ENCODE data around the gene SLC5A6. TPM values are rescaled to one million over a fixed set of nuclear protein-coding genes. Genes with fewer than 3 reads are reported as not detected.
"Not testable (repeated sequence)": the region's sequence is repeated elsewhere in the genome, so short reads cannot be mapped to it uniquely, and the experiment has no call there.

Gene SLC5A6
- total RNA-seq, 2 experiments from 2014 or later = 31.6 to 32.2 TPM

DNA sequence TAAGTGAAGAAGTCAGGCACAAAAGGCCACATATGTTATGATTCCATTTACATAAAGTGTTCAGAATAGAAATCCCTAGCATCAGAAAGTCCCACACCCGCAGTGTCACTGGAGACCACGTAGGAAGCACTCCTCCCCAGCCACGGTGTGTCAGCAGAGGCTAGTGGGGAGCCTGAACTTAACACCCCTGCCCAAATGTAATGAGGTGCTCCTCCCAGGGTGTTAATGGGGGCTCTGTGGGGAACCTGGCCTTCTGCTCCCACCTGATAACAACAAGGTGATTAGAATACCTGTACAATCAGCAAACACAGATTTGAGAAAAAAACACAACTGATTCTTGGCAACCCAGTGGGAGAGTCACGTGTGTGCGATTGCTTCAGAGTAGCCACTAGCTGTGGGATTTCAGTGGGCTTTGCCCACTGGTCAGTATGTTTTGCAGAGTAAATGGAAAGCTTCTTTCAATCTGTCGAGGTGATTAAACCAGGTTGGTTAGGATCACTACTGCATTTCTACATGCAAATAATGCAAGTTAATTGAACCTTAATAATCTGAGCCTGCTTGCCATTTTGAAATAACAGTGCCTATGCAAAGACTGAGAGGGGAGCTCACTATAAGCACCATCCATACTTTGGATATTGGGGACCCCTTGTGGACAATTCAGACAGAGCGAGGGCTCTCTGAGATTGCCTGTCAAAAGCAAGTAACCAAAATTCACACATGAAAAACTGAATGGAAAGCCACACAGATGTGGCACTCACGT lies 20.8 kb downstream of the SLC5A6 start:
- Mint-ChIP-seq H3K27ac (no peak overlapping the region), H3K36me3 (no peaks in the 10 kb centered on the region), H3K27me3 (peaks cover 16% of the 10 kb centered on the region), H3K4me3 (no peak overlapping the region), H3K4me1 (no peaks in the 10 kb centered on the region), H3K9me3 (no peaks in the 10 kb centered on the region)
- POLR2A ChIA-PET = no interaction called here
- ATAC-seq (ENCODE audit: low read depth) (peak; percentile 95), DNase-seq (no peak)

DNA sequence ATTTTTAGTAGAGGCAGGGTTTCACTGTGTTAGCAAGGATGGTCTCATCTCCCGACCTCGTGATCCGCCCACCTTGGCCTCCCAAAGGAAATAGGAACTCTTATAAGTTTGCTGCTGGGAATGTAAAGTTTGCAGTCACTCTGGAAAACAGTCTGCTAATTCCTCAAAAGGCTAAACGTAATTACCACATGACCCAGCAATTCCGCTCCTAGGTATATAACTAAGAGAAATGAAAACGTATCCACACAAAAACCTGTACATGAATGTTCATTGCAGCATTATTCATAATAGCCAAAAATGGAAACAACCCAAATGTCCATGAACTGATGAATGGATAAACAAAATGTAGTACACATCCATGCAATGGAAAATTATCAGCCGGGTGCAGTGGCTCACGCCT lies 22.1 kb downstream of the SLC5A6 start:
- Mint-ChIP-seq H3K4me1 (no peaks in the 10 kb centered on the region), H3K9me3 (no peaks in the 10 kb centered on the region), H3K36me3 (no peaks in the 10 kb centered on the region), H3K4me3 (no peak overlapping the region), H3K27ac (no peak overlapping the region), H3K27me3 (peaks cover 22% of the 10 kb centered on the region)
- no peak for DNase-seq
- no peak for ATAC-seq (ENCODE audit: low read depth)
- POLR2A ChIA-PET = interaction anchor here (0.7 kb wide), 1 partner anchor 171 kb away, joined by 3 read pairs; no protein-coding TSS in a partner anchor

DNA sequence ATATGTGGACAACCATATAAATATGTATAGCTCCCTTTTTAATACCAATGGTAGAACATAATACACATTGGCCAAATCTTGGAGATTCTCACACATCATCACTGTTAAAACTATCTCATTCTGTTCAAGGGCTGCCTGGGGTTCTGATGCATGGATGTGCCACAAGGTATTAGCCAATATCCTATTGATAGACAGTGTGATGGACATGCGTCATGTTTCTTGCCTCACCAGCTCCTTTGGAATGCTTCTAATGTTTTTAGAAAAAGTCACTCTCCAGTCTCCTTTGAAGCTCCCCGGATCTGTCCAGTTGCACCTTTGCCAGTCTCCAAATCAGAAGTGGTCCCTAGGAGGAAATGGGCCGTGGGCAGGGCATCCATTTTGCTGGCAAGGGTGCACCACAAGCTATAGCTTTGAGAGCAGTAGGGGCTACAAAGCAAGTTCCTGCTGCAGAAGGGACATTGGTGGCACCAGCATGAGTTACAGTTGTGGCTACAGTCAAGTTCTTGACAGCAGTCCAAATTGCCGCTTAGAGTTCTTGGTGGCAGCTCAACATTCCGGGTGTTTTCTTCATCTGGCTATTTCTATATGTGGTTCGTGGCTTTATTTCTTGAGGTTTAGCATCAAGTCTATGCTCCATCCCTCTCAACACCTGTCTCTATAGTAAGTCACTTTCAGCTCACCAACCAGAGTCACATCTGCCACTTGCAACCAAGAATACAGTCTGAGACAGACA lies 25.3 kb downstream of the SLC5A6 start:
- Mint-ChIP-seq H3K27ac (no peak overlapping the region), H3K27me3 (peaks cover 36% of the 10 kb centered on the region), H3K4me1 (no peaks in the 10 kb centered on the region), H3K4me3 (no peak overlapping the region), H3K36me3 (no peaks in the 10 kb centered on the region), H3K9me3 (no peaks in the 10 kb centered on the region)
- POLR2A ChIA-PET = interaction anchor here (0.7 kb wide), 1 partner anchor 738 kb away, joined by 5 read pairs; no protein-coding TSS in a partner anchor
- ATAC-seq (ENCODE audit: low read depth) (no peak), DNase-seq (no peak)

DNA sequence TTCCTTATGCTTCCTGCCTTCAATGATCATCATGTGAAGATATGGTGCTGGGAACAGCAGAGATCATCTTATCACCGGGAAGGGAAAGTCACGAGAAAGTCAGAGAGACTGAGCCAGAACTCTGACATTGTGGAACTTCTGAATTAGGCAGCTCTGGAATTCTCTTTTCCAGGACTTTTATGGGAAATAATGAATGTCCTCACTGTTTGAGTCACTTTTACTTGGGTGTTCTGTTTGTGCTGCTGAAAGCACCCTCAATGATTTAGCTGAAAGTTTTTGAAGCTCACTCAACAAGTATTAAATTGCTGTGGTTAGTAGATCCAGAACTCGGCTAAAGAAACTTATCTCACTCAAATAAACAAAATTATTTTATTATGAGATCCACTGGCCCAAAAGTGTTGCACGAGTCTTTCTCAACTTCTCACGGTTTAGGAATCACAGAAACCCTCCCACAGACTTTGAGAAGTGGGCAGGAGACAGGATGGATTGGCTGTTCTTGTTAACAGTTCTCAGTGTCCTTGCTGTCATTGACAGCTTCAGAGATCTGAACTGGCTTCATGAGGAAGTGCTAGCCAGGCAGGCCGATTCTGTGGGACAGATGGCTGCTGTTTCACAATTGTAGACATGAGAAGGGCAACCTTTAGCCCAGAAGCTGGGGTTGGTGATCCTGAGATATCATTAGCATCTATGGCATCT lies 26.6 kb downstream of the SLC5A6 start:
- POLR2A ChIA-PET = no interaction called here
- ATAC-seq (ENCODE audit: low read depth) (no peak), DNase-seq (no peak)
- Mint-ChIP-seq H3K4me1 (no peaks in the 10 kb centered on the region), H3K27ac (no peak overlapping the region), H3K27me3 (peaks cover 48% of the 10 kb centered on the region), H3K36me3 (no peaks in the 10 kb centered on the region), H3K4me3 (no peak overlapping the region), H3K9me3 (no peaks in the 10 kb centered on the region)

GRCh38 chr2:27184115-27184514 lies 28.0 kb downstream of the SLC5A6 start:
- ATAC-seq (ENCODE audit: low read depth) = no peak
- H3K4me3 Mint-ChIP-seq = no peak overlapping the region
- no peak for DNase-seq
- no peaks in the 10 kb centered on the region for H3K9me3 Mint-ChIP-seq
- POLR2A ChIA-PET = no interaction called here
- H3K27ac Mint-ChIP-seq = no peak overlapping the region
- H3K36me3 Mint-ChIP-seq = no peaks in the 10 kb centered on the region
- no peaks in the 10 kb centered on the region for H3K4me1 Mint-ChIP-seq
- H3K27me3 Mint-ChIP-seq = peaks cover 55% of the 10 kb centered on the region

- DNase-seq = no peak
- POLR2A ChIA-PET = no interaction called here
- H3K27me3 Mint-ChIP-seq = peaks cover 66% of the 10 kb centered on the region
- H3K4me1 Mint-ChIP-seq = no peaks in the 10 kb centered on the region
- H3K4me3 Mint-ChIP-seq = no peak overlapping the region
- no peak overlapping the region for H3K27ac Mint-ChIP-seq
- no peak for ATAC-seq (ENCODE audit: low read depth)
- H3K36me3 Mint-ChIP-seq = no peaks in the 10 kb centered on the region
- no peaks in the 10 kb centered on the region for H3K9me3 Mint-ChIP-seq
These were observed 29.7 kb downstream of the SLC5A6 start for GRCh38 chr2:27182346-27182745.

DNA sequence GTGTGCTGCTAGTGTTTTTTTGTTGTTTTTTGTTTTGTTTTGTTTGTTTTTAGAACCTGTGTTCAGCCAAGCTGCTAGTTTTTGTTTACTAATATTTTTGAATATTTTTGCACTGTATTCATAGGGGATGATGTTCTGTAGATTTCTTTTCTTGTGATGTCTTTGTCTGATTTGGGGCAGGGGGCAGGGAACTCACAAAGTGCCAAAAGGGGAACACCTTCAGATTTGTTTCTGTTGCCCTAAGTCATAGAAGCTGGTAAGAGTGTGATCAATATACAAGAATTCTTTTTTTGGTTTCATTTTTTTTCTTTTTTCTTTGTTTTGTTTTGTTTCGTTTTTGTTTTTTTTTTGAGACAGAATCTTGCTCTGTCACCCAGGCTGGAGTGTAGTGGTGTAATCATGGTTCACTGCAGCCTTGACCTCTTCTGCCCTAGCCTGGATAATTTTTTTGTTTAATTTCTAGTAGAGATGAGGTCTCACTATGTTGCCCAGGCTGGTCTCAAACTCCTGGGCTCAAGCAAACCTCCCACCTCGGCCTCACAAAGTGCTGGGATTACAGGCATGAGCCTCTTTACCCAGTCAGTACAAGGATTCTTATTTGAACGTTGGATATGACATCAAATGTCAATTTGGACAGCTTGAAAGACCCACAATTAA lies 32.6 kb downstream of the SLC5A6 start:
- POLR2A ChIA-PET = interaction anchor here (0.7 kb wide), 1 partner anchor 113 kb away, joined by 7 read pairs; no protein-coding TSS in a partner anchor
- H3K36me3 Mint-ChIP-seq = no peaks in the 10 kb centered on the region
- DNase-seq = no peak
- no peak overlapping the region for H3K27ac Mint-ChIP-seq
- no peaks in the 10 kb centered on the region for H3K9me3 Mint-ChIP-seq
- H3K4me1 Mint-ChIP-seq = no peaks in the 10 kb centered on the region
- ATAC-seq (ENCODE audit: low read depth) = no peak
- peaks cover 54% of the 10 kb centered on the region for H3K27me3 Mint-ChIP-seq
- no peak overlapping the region for H3K4me3 Mint-ChIP-seq

DNA sequence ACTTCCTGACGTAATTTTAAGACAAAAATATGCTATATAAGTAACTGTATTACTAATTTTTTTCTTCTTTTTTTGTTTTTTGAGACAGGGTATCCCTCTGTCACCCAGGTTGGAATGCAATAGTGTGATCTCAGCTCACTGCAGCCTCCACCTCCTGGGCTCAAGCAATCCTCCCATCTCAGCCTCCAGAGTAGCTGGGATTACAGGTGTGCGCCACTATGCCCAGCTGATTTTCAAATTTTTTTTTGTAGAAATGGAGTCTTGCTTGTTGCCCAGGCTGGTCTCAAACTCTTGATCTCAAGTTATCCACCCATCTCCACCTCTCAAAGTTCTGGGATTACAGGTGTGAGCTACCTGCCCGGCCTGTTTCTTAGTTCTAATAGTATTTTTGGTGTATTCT lies 33.6 kb downstream of the SLC5A6 start:
- H3K27ac Mint-ChIP-seq = no peak overlapping the region
- H3K27me3 Mint-ChIP-seq = peaks cover 48% of the 10 kb centered on the region
- ATAC-seq (ENCODE audit: low read depth) (no peak), DNase-seq (no peak)
- H3K4me3 Mint-ChIP-seq = no peak overlapping the region
- POLR2A ChIA-PET = no interaction called here
- no peaks in the 10 kb centered on the region for H3K36me3 Mint-ChIP-seq
- H3K4me1 Mint-ChIP-seq = no peaks in the 10 kb centered on the region
- H3K9me3 Mint-ChIP-seq = no peaks in the 10 kb centered on the region

DNA sequence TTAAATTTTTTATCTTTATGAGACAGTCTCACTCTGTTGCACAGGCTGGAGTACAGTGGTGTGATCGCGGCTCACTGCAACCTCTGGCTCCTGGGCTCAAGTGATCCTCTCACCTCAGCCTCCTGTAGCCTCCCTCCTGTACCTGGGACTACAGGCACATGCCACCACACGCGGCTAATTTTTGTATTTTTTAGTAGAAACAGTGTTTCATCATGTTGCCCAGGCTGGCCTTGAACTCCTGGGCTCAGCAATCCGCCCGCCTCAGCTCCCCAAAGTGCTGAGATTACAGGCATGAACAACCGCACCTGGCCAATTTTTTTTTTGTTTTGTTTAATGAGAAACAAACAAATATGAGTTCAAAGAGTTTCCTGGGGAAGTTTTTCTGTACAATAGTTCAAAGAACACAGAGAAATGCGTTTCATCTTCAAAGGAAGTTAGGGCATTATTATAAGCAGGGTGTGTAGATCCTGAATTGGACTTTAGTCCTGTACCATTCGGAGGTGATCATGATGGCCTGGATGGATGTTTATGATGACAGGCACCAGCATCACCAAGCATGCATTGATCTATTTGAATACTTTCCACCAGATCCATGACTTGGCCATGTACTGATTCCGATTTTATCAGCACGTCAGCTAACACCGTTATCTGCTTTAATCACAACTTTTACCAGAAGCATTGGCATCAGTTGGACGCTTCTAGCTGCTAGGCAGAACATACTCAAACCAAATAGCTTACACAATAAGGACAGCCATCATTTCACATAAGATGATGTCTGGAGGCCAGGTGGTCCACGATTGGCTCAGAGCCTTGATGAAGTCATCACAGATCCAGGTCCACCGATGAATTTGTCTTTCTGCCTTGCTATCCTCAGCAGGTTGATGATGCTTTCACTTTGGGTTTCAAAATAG lies 34.4 kb downstream of the SLC5A6 start:
- no peak for DNase-seq
- Mint-ChIP-seq H3K4me1 (no peaks in the 10 kb centered on the region), H3K27ac (no peak overlapping the region), H3K27me3 (peaks cover 41% of the 10 kb centered on the region), H3K4me3 (no peak overlapping the region), H3K36me3 (no peaks in the 10 kb centered on the region), H3K9me3 (no peaks in the 10 kb centered on the region)
- POLR2A ChIA-PET = no interaction called here
- ATAC-seq (ENCODE audit: low read depth) = no peak

- peaks cover 37% of the 10 kb centered on the region for H3K27me3 Mint-ChIP-seq
- H3K4me1 Mint-ChIP-seq; H3K4me3 Mint-ChIP-seq; DNase-seq; H3K36me3 Mint-ChIP-seq; H3K27ac Mint-ChIP-seq; ATAC-seq (ENCODE audit: low read depth); POLR2A ChIA-PET; H3K9me3 Mint-ChIP-seq: not testable (repeated sequence)
These were observed 36.3 kb downstream of the SLC5A6 start for GRCh38 chr2:27175781-27176180.

GRCh38 chr2:27175330-27175729 lies 36.7 kb downstream of the SLC5A6 start:
- no peak for DNase-seq
- Mint-ChIP-seq H3K4me3 (no peak overlapping the region), H3K4me1 (peaks cover 1% of the 10 kb centered on the region), H3K36me3 (no peaks in the 10 kb centered on the region), H3K27me3 (peaks cover 38% of the 10 kb centered on the region), H3K9me3 (no peaks in the 10 kb centered on the region), H3K27ac (no peak overlapping the region)
- POLR2A ChIA-PET = interaction anchor here (0.7 kb wide), 1 partner anchor 66 kb away, joined by 4 read pairs; no protein-coding TSS in a partner anchor
- ATAC-seq (ENCODE audit: low read depth) = no peak

- POLR2A ChIA-PET = interaction anchor here (0.7 kb wide), 1 partner anchor 66 kb away, joined by 4 read pairs; no protein-coding TSS in a partner anchor
- peaks cover 39% of the 10 kb centered on the region for H3K27me3 Mint-ChIP-seq
- H3K4me1 Mint-ChIP-seq = peaks cover 4% of the 10 kb centered on the region
- DNase-seq = no peak
- H3K27ac Mint-ChIP-seq = no peak overlapping the region
- ATAC-seq (ENCODE audit: low read depth) = no peak
- no peak overlapping the region for H3K4me3 Mint-ChIP-seq
- H3K9me3 Mint-ChIP-seq = no peaks in the 10 kb centered on the region
- no peaks in the 10 kb centered on the region for H3K36me3 Mint-ChIP-seq
These were observed 37.4 kb downstream of the SLC5A6 start for GRCh38 chr2:27174638-27175037.
